ENCODE results near the gene MYO16.

Gene MYO16

GRCh38 chr13:108947551-108948030 lies 318.2 kb downstream of the MYO16 start:
- DNase-seq, result no peak

DNA sequence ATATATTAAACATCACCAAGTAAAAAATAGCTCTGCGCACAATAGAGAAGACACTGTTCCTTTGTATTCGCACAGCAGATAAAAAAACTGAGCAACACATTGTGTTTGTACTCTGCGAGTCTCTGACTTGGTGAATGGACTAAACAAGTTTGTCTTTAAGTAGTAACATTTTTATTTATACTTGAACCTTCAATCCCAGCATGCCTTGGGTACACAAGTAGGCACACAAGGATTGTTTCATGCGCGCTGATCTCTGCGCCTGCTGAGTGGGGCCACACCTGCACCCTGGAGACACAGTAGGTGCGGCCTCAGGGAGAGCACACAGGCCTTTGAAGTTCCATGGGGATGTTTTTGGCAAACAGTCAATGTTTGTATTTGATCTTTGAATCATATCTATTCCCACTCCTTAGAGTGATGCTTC lies 318.9 kb downstream of the MYO16 start:
- DNase-seq, result no peak

- DNase-seq, result no peak
Measured at GRCh38 chr13:108950333-108951010, 321.1 kb downstream of the MYO16 start.

DNA sequence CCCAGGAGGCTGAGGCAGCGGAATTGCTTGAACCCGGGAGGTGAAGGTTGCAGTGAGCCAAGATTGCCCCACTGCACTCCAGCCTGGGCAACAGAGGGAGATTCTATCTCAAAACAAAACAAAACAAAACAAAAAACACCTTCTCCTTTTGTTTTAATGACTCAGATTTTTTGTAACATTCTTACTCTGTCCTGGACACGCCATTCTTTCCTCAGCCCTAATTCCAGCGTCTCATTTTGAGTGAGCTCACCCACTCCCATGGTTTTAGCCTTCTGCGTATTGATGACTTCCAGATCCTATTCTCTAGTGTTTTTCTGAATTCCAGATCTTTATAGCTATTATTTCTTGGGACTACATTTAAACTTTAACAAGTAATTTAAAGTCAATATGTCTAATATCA lies 326.3 kb downstream of the MYO16 start:
- no peak for DNase-seq

DNA sequence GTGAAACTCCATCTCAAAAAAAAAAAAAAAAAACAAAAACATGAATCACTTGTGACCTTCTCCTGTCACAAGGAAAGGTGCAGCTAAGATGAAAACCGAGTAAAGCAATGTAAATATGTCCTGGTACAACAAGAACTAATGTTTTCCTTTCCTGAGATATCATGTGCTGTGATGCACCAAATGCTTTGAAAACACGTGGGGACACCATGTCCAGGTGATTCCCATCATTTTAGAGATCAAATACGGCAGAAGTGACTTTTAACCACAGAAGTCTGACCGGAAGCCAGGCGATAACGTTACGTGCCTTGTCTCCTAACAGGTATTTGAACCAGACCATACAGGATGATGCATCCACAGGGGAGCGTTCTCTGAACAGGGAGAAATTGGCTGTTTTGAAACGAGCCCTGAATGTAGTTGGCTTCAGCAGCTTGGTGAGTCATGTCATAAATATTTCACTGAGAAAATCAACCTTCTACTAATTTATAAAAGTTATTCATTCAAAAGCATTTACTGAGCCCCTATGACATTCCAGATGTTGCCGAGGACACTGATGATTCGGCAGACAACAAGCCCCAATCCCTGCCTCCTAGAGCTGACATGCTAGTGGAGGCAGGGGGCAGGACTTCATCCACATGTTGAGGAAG lies 328.1 kb downstream of the MYO16 start:
- no peak for DNase-seq

DNA sequence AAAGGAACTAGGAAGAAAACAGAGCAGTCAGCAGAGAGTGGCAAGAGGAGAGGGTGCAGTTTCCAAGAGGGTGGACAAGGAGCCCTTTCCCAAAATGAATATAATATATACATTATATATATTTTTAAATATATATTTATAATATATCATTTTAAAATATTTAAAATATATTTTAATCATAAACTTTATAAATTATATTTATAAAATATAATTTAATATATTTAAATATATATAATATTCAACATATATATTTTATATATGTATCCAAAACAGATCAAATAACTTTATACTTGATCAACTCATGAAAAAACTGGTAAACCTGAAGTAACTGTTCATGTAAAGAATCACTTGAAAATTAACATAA lies 328.6 kb downstream of the MYO16 start:
- no peak for DNase-seq

GRCh38 chr13:108959234-108959633 lies 329.8 kb downstream of the MYO16 start:
- DNase-seq, result no peak

GRCh38 chr13:108960006-108960405 lies 330.6 kb downstream of the MYO16 start:
- no peak for DNase-seq

GRCh38 chr13:108961542-108962125 lies 332.2 kb downstream of the MYO16 start:
- DNase-seq, result no peak

DNA sequence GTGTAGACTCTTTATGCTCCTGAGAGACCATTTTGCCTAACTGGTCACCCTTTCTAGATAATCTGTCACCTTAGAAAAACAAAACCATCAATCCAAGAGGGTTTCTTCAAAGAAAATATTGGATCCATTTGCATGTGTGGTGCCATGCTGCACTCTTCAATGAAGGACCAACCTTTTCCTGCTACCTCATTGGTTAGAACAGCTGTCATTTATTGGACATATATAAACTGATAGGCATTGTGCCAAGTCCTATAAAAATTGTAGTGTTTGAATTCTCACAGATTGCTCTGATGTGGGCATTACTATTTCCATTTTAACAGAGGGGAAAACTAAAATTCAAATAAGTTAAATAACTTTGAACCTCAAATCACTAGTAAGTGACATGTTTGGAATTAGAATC lies 333.2 kb downstream of the MYO16 start:
- DNase-seq, result no peak

DNA sequence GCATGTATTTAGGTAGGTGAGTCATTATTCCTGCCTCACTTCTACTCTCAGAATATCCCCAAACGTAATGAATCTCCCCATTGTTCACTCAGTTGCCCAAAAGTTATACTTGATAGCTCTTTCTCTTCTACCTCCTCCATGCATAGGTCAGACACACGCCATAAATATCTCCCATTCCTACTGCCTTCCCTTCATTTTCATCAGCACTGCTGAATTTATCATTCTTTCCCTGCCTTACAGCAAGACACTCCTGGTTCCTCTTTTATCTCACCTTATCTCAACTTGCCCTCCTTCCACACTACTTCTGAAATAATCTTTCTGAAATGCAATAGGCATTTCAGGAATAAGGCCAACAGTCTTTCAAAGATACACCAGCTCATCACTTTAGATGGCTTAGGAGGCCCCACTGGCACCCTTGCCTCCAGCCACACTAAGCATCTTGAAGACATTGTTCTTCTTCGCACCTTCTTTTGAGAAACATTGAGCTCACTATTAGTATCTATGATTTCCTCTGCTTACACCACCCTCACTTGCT lies 333.9 kb downstream of the MYO16 start:
- no peak for DNase-seq

DNA sequence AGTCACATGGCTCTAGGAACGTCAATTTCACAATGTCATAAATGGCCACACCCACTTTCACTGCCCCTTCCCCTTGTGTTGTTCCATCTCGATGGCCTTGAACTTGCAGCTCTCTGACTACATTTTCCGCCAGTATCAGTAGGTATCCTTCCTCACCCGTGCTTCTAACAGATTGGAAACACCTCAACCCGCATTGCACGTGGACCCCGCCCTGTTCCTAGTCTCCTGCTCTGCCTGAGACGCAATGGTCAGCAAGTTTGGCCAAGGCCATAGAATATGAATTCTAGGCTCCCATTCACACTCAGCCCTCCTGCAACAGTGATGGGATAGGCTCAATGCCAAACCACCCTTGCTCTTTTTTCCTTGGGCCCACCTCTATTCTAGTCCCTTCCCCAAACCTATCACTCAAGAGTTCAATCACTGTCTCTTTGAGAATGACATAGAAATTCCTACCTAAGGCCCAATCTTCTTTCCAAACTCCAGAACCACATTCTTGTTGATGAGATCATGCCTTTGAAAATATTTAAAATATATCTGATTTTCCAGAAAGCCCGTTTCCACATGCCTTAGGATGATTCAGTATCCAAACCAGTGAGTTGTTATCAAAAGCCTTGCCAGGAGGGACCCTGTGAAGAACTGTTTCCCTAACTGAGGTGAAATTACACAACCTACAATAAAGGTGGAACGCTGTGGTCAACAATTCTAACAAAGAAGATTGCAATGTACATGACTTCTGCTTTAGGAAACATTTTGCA lies 334.6 kb downstream of the MYO16 start:
- DNase-seq, result no peak

DNA sequence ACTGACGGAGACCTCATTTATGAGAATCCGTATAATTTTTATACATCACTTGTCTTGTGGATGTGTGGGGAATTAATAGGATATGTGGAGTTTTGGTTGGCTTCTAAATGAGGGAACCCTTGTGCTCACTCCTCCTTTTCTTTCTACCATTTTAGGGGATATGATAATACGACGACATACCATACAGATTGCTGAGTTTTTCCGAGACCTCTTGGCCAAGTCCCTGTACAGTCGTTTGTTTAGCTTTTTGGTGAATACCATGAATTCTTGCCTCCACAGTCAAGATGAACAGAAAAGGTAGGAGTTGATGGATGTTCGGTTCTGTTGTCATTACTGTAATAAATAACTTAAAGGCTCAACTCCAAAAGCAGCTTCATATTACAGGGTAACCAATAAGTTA lies 335.2 kb downstream of the MYO16 start:
- DNase-seq, result no peak

- no peak for DNase-seq
Measured at GRCh38 chr13:108967371-108967770, 338.0 kb downstream of the MYO16 start.

GRCh38 chr13:108968566-108968965 lies 339.2 kb downstream of the MYO16 start:
- no peak for DNase-seq

DNA sequence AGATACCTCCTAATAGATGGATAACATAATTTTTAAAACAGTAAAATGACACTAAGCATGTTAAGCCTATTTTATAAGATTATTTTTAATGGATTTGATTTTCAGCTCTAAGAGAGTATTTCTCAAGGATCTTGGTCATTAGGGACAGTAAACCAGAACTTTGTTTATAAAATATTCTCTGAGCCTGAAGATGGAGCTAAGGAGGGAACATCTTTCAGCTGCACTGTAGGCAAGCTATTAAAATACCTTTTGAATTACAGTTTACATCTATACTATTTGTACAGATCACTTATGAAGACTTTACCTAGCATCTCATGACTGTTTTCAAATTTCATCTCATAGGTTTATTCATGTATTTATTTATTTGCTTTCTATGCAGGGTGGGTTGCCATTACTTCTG lies 345.3 kb downstream of the MYO16 start:
- no peak for DNase-seq

- DNase-seq, result no peak
Measured at GRCh38 chr13:108980237-108980636, 350.8 kb downstream of the MYO16 start.

DNA sequence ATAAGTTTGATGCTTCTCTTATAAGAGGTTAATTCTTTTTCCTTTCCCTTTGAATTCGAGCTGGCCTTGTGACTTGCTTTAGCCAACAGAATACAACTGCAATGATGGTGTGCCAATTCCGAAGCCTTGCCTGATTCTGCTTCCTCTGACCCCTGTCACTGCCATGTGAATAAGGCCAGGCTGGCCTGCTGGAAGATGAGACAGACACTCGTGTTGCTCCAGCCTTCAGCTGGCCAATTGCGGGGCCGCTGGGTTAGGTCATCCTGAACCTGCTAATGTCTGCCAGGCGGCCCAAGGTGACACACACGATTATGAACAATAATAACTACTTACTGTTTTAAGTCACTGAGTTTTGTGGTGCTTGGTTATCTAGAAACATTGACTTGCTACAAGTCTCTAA lies 352.0 kb downstream of the MYO16 start:
- no peak for DNase-seq

DNA sequence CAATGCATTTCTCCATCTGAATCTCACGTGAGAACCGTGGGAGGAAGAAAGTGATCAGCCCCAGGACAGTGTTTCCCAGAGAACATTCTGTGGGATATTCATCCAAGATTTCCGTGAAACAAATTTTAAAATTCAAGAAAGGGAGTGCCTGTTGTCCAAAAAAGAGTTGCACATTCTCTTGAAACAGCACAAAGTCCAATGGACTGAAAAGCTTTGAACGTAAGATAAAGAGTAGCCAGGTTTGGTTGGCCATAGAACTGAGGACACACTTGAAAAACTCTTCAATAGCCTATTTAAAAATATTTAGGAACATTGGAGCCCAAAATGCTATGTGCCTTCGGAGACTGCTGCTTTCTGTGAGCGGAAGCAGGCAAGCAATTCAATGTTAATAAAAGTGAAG lies 353.9 kb downstream of the MYO16 start:
- no peak for DNase-seq

GRCh38 chr13:108984251-108984920 lies 355.0 kb downstream of the MYO16 start:
- DNase-seq, result no peak

DNA sequence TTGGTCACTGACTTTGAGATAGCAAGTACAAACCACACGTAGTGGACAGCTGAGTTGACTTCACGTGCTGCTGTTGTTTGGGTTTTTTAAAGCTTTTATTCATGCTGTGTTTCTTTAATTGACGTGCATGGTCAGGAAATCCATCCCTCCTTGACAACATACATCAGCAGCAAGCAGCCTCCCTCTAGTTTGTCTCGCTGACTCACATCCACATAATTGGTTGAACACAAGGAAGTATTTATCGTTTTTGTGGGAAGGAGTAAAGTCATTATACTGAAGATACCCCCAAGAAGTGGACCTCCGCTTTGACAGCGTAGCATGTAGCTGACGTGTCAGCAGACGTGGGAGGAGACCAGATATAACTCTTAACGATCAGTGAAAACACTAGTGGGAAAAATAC lies 355.8 kb downstream of the MYO16 start:
- no peak for DNase-seq

- no peak for DNase-seq
Measured at GRCh38 chr13:108987517-108987916, 358.1 kb downstream of the MYO16 start.

- no peak for DNase-seq
Measured at GRCh38 chr13:108987944-108988343, 358.5 kb downstream of the MYO16 start.

Data from NCI-H446 treated with DMSO at 0.1 percent for 48 hours (cell line).